HG03108 (cell line): ENCODE measurements around the gene CYS1.
"Not testable (repeated sequence)": the region's sequence is repeated elsewhere in the genome, so short reads cannot be mapped to it uniquely, and the experiment has no call there.

Experiments used
- ATAC-seq: cut with Tn5 transposase; IDR thresholded peaks from one replicate; pipeline ENCODE4 v1.9.1; 2021; ENCODE audit warnings: moderate library complexity; ENCODE audit not compliant: unreplicated experiment

Gene CYS1, protein sequence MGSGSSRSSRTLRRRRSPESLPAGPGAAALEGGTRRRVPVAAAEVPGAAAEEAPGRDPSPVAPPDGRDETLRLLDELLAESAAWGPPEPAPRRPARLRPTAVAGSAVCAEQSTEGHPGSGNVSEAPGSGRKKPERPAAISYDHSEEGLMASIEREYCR

DNA sequence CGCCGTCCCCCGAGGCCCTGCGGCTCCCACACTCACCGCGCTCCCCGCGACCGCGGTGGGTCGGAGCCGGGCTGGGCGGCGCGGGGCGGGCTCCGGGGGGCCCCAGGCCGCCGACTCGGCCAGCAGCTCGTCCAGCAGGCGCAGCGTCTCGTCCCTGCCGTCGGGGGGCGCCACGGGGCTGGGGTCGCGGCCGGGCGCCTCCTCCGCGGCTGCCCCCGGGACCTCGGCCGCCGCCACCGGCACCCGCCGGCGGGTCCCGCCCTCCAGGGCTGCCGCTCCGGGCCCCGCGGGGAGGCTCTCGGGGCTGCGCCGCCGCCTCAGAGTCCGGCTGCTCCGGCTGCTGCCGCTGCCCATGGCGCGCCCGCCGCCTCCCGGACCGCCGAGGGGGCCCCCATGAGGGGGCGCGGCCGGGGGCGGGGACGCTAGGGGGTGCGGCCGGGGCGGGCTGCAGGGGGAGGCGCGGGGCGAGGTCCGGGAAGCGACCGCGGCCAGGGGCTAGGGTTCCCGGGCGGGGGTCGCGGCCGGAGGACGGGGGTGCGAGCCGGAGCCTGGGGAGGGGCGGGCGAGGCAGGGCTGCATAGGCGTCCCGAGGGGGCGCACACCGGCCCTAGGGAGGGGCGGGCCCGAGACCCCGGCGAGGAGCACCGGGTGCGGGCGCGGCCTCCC is at the start of gene CYS1:
Gene CYS1 (minus strand): TSS at position 542 of the 666 bp plus-strand sequence. CDS start 188 bp downstream, at position 354.
- ATAC-seq: peak; percentile 37

DNA sequence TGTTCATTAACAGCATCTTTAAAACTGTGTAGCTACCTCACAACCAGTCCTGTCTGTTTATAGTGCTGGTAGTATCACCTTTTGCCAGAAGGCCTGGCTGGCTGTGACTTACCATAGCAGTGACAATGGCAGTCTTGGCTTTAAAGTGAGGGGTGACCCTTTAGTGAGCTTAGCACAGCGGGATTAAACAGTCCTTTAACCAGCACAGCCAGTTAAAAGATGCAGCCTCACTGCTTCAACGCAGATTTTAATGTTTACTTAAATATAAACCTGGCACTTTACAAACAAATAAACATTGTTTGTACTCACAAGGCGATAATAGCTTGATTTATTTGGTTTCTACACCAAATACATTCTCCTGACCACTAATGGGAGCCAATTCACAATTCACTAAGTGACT is 49.3 kb upstream of the CYS1 start:
- ATAC-seq: no peak

DNA sequence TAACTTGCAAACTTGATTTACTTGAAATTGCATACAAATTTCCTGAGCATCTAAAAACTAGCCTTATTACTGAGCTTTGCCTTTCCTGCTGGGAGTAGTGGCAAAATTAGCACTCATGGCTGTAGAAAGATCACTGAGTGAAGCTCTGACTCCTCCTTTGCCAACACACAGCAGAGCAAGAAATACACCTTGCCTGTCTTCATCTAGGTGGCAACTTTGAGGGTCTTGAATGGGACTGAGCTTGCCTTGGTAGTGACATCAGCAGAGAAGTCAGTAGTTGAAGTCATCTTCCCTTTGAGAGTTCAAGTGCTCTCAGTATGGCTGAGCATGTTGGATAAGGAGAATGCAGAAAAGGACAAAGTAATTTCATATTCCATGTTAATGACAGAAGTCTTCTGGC is 48.2 kb upstream of the CYS1 start:
- no peak for ATAC-seq

DNA sequence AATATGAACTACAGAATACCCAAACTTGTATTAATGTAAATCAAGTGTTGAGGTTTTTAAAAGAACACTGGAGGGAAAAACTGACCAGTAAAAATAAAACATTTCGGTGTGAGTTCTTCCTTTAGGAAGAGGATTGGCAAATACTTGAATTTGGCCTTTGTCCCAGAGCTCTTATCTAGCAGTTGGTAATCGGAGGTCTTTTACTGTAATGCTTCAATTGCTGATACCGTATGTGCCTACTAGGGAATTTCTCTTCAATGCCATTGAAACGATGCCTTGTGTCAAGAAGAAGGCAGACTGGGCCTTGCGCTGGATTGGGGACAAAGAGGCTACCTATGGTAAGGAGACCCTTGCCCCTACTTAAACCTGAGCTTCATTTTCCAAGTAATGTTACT is 46.4 kb upstream of the CYS1 start:
- ATAC-seq: no peak

DNA sequence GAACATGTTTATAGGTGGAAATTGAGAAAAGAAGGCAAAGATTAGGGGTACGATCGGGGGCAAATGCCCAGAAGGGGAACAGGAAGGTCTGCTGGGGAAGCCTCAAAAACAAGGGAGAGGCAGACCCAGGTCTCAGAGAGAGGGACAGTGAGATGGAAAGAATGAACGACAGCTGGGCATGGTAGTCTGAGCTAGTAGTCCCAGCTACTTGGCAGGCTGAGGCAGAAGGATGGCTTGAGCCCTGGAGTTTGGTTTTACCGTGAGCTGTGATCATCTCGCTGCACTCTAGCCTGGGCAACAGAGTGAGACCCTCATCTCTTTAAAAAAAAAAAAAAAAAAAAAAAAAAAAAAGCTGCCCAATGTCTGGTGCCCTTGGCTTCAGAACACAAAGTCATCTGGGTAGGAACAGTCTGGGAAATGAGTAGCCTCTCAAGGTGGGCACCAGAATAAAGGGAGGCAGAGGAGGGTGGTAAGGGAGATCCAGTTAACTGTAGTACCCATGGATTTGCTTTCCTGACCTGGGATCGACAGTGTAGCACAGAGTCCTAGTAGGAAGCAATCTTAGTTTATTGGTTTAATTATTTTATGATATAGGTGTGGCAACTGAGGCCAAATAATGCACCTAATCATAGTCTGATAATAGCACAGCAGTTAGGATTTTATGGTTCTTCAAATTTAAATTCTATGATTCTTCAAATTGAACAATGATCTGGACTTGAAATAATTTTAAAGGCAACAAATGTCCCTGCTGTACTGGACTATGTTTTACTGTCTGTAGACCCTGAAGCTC is 45.8 kb upstream of the CYS1 start:
- no peak for ATAC-seq

DNA sequence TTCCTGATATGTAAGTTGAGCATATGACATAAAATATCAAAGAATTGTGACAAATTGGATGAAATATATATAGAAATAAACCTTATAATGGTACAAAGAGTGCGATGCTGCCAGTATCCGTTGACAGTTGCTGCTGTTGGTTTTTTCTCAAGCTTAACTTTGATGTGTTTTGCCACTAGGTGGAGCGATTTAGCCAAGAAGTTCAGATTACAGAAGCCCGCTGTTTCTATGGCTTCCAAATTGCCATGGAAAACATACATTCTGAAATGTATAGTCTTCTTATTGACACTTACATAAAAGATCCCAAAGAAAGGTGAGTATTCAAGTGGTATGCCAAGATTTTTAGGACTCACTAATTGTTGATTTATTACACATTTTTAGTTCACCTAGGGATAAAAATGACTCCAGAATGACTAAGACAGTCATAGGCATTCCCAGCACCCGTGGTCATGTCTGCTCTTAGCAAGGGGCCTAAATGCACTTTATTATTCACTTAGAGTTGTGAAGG is 44.4 kb upstream of the CYS1 start:
- ATAC-seq: no peak

DNA sequence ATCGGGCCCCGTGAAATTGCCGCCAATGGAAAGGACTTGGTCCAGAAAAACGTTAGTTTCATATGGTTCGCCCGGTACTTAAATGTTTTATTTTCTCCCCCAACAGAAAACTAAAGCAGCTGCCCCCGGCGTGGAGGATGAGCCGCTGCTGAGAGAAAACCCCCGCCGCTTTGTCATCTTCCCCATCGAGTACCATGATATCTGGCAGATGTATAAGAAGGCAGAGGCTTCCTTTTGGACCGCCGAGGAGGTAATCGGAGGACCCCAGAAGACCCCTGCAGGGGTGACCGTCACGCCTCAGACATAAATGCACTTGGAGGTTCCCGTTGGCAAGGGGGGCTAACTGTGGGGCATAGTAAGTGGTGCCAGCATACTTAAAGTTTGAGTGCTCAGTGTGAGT is 43.1 kb upstream of the CYS1 start:
- ATAC-seq: no peak

DNA sequence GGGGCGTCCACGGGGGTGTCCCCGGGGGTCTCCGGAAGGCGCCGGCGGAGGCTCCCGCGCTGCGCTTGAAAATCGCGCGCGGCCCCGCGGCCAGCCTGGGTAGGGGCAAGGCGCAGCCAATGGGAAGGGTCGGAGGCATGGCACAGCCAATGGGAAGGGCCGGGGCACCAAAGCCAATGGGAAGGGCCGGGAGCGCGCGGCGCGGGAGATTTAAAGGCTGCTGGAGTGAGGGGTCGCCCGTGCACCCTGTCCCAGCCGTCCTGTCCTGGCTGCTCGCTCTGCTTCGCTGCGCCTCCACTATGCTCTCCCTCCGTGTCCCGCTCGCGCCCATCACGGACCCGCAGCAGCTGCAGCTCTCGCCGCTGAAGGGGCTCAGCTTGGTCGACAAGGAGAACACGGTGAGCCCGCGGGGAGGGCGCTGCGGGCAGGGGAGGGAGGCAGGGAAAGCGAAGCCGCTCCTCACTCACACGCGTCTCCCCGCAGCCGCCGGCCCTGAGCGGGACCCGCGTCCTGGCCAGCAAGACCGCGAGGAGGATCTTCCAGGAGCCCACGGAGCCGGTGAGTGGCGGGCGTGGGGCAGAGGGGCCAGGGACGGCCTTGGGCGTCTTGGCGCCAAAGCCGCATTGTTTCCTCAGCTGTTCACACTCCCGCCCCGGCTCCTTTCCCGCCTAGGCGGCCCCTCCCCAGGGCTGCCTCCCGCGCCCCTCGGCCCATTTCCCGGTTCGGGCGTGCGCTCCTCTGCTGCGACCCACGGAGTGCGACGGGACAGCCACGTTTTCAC is 42.5 kb upstream of the CYS1 start, which contains the start of gene RRM2:
Gene RRM2 (plus strand): TSS at position 240 of the 781 bp plus-strand sequence. CDS start 60 bp downstream, at position 300.
- peak; percentile 60 for ATAC-seq

DNA sequence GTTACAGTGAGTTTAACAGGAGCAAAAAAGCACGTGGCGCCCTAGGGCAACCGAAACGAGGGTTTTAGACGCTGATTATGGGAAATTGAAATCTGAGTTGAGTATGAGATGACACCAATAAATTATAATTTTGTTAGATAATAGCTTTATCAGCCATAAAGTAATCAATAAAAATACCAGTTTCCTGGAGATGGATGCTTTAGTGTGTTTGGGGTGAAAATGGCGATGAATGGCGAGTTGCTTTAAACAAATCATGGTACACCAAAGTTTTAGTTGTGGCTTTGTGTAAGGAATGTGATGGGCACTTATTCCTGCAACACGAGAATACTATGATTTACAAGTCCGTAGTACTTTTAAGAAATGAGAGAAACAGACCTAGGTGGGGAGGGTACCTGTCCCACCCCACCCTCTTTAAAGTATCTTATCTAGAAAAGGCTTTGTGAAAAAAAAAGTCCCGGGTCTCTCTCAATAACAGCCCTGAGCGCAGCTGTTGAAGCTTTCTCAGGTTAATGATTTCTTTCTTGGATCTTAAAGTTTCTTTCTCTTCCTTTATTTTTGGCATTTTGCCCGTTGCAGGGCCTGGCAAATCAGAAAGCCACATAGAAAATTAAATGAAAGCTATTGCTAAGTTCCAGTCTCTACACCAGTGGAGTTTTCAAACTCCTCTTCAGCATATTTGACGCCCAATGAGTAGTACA is 40.8 kb upstream of the CYS1 start:
- no peak for ATAC-seq

DNA sequence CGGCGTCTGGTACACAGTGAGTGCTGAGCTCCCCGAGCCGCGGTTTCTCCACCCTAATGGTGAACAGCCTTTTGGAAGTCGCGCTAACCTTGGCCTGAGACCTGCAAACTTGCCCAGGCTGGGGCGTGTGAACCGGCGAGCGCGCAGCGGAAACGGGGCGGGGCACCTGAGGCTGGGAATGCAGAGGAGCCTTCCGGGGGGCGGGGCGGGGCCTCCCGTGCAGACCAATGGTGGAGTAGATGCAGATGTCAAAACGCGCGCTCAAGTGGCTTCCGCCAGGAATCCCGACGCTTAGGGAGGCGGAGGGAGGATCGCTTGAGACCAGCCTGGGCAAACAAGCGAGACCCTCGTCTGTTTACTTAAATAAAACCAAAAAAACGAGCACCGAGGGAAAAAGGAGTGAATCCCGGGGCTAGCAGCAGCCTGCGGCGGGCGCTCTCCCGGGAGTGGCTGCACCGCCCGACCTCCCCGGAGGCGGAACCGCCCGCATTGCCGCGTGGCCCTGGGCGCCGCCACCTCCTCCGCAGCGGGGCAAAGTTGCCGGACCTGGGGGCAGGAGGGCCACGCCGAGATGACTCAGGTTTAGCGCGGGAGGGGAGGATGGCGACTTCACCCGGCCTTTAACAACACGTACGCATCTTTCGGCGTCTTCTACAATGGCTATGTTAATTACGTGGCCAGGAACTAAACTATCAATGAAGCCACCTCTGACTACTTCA is 40.1 kb upstream of the CYS1 start:
- ATAC-seq: peak; percentile 42

DNA sequence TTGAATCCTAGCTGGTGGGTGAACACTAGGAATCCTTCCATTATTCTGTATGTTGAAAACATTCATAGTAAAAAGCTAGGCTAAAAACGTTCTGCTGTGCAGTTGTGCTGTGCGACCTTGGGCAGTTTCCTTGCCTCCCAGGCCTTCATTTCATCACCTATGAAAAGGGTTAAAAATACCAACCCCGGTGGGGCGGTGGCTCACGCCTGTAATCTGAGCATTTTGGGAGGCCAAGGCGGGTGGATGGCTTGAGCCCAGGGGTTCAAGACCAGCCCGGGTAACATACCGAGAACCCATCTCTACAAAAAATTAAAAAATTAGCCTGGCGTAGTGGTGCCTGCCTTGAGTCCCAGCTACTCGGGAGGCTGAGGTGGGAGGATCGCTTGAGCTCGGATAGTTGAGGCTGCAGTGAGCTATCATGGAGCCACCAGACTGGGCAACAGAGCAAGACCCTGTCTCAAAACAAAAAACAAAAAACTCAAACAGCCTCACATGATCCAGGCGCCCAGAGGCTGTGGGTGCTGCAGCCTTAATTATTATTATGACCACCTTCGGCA is 39.5 kb upstream of the CYS1 start:
- no peak for ATAC-seq

DNA sequence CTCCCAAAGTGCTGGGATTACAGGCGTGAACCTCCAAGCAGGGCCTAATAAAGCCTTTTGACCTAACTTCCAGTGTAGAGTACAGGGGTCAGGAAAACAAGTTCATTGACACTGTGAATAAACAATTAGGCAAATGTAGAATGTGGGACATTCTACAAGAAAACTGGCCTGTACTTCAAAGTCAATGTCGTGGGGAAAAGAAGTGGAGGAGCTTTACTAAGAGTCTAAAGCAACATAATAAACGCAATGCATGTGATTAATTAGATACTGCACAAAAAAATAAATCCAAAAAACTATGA is 38.8 kb upstream of the CYS1 start:
- no peak for ATAC-seq

DNA sequence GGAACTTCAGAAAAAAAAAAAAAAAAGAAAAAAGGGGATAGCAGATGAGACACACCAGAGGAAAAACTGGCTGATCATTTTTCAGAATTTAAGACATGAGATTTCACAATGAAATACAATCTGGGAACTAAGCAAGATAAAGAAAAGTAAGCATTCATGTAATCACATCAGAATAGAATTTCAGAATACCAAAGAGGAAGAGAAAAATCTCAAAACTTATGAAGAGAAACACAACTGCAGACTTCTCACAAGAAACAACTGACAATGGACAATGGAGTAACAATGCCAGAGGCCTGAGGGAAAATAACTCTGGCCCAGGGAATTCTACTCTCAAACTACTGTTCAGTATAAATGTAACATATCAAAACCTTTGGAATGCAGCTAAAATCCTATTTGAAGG is 29.1 kb upstream of the CYS1 start:
- ATAC-seq: no peak

DNA sequence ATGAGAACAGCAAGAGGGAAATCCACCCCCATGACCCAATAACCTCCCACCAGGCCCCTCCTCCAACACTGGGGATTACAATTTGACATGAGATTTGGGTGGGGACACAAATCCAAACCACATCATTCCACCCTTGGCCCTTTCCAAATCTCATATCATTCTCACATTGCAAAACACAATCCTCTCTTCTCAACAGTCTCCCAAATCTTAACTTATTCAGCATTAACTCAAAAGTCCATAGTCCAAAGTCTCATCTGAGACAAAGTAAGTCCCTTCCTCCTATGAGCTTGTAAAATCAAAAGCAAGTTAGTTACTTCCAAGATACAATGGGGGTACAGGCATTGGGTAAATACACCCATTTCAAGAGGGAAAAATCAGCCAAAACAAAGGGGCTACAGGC is 24.7 kb upstream of the CYS1 start:
- ATAC-seq: not testable (repeated sequence)

DNA sequence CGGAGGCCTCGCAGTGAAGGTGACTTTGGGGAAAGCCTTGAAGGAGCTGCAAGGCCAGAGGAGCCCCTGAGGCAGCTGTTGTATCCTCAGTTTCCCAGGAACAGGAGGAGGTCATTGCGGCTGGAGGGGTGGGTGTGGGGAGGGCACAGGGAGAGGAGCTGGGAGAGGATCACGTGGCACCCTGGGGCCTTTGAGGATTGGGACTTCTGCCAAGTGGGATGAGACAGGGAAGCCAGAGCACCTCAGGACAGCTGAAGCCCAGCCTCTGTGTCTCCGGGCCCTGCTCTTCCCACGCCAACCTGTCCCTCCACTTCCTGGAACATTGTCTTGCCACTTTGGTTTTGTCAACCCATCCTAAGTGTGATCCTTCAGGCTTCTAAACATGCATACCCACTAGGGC is 23.0 kb upstream of the CYS1 start:
- ATAC-seq: no peak

DNA sequence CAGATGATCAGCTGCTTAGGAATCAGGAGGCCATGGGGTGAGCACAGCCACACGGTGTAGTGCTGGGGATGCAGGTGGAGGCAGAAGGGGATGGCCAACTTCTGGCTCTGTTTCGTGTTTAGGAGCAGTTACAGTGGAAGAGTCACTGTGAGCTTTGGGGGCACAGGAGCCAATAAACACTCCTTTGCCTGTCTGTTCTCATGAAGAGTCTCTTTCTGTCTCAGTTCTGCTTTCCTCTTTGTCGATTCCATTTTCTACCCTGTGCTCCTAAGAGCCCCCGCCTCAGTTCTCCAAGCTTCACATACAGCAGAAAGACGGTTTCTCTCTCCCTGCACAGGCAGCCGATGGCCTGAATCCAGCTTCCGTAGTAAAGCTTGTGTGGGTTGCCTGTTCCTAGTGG is 21.3 kb upstream of the CYS1 start:
- no peak for ATAC-seq

DNA sequence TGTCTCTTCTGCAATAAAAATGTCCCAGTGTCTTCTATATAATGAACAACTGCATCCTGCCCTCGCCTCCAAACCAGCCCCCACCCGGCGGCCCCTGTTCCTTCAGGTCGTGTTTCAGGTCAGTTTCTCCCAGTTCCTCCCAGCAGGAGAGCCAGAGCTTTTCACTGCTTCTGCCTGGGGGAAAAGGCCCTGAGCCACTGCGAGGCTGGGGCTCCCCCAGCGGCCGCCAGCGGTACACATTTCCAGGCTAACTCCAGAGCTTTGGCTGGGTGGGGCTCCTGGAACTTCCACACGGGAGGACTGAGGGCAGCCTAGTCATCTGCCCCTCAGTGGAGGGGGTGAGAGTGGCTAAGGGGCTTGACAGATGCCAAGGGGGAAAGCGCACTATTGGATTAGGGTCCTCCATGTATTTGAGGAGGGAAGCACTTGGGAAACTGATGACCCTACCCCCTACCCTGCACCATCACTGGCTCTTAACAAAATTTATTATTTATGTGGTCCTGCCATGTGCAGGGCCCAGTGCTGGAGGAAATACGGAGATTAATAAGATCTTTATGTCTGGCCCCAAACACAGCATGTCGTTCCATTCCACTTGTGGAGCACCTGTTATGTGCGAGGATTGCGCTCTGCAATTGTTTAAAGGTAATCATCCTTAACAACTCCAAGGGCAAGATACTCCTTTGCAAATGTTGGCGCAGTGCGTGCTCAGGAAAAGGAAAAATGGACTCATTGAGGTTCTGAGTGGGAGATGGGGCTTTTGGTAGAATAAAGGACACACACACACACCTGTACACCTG is 17.3 kb upstream of the CYS1 start:
- peak; percentile 80 for ATAC-seq

DNA sequence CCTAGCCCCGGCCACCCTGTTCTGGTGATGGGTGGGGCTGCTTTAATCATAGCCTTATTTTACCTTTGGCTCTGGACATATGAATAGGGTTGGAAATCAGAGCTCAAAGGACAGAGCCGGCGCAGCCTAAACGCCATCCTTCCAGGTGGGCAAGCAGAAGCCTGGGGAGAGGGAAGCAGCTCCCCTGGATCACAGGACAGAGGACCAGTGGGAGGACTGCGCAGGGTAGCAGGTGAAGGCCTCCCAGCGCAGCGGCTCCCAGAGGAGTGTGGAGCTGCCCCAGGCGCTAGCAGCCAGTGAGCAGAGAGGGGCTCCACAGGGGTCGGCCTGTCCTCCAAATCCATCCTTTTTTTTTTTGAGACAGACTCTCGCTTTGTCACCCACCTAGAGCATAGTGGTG is 16.4 kb upstream of the CYS1 start:
- no peak for ATAC-seq

DNA sequence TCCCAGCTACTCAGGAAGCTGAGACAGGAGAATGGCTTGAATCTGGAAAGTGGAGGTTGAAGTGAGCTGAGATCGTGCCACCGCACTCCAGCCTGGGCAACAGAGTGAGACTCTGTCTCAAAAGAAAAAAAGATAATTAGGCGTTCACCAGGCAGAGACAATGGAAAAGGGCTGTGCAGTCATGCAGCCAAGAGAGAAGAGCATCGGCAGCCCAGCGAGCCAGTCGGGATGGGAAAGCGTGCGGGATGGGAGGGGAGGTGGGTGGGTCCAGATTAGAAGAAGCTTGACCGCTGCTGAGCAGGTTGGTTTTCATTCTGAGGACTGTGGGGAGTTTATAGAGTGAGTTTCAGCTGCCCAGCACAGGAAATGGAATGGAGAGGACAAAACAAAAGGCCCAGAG is 15.0 kb upstream of the CYS1 start:
- no peak for ATAC-seq
